ENCODE data around the gene METAP1.
A peak's percentile ranks its signal among the peaks of the same experiment; 100 is the strongest.
"Not testable (repeated sequence)": the region's sequence is repeated elsewhere in the genome, so short reads cannot be mapped to it uniquely, and the experiment has no call there.

METAP1 gene

GRCh38 chr4:99099311-99099710 is 103.8 kb downstream of the METAP1 start:
- Histone ChIP-seq H3K27ac (ENCODE audit: low read length) (no peak overlapping the region), H2AFZ (ENCODE audit: low read length) (no peak overlapping the region), H3K4me1 (ENCODE audit: low read length) (no peaks in the 10 kb centered on the region), H3K9ac (ENCODE audit: low read length) (no peak overlapping the region), H3K36me3 (replicated peaks; ENCODE audit: insufficient read depth, low read length) (no peaks in the 10 kb centered on the region), H3K9me2 (replicated peaks; ENCODE audit: insufficient read depth, low read length) (no peaks in the 10 kb centered on the region), H3K4me3 (ENCODE audit: low read length) (no peak overlapping the region), H3K27me3 (replicated peaks; ENCODE audit: insufficient read depth, low read length) (no peaks in the 10 kb centered on the region), H4K20me1 (ENCODE audit: insufficient read depth, low read length) (no peaks in the 10 kb centered on the region), H3K4me2 (ENCODE audit: low read depth, low read length) (no peak overlapping the region), H3F3A (ENCODE audit: insufficient read depth, low read length) (no peaks in the 10 kb centered on the region), H3K9me3 (replicated peaks; ENCODE audit: insufficient read depth, low read length) (no peaks in the 10 kb centered on the region), H3K79me2 (ENCODE audit: low read length) (no peaks in the 10 kb centered on the region)
- no peak for DNase-seq
- no peak for TF ChIP-seq CTCF (IDR thresholded peaks at IDR 0.05; ENCODE audit: low read length)
- no peak for TF ChIP-seq EZH2 (optimal IDR thresholded peaks at IDR 0.05; ENCODE audit: low read depth, low read length)
- no peak for TF ChIP-seq EZH2phosphoT487 (IDR thresholded peaks at IDR 0.05; ENCODE audit: low read length)

DNA sequence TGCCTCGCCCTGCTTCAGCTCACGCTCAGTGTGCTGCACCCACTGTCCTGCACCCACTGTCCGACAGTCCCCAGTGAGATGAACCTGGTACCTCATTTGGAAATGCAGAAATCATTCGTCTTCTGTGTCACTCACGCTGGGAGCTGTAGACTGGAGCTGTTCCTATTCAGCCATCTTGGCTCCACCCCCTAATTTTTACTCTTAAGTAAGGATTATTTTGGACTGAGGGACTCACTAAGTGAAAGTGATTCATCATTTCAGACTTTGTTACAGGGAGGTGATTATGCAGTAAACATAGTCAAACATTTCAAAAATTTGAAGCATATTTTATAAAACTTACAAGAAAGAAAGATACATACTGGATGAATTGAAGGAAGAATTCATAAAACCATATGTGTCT is 104.3 kb downstream of the METAP1 start:
- H3K27me3 ChIP-seq (replicated peaks; ENCODE audit: insufficient read depth, low read length); H3K4me1 ChIP-seq (ENCODE audit: low read length); H3K36me3 ChIP-seq (replicated peaks; ENCODE audit: insufficient read depth, low read length); H3K4me3 ChIP-seq (ENCODE audit: low read length); H3K27ac ChIP-seq (ENCODE audit: low read length); H3F3A ChIP-seq (ENCODE audit: insufficient read depth, low read length); H3K79me2 ChIP-seq (ENCODE audit: low read length); DNase-seq; H3K9ac ChIP-seq (ENCODE audit: low read length); H3K9me3 ChIP-seq (replicated peaks; ENCODE audit: insufficient read depth, low read length); H2AFZ ChIP-seq (ENCODE audit: low read length); H4K20me1 ChIP-seq (ENCODE audit: insufficient read depth, low read length); H3K4me2 ChIP-seq (ENCODE audit: low read depth, low read length); H3K9me2 ChIP-seq (replicated peaks; ENCODE audit: insufficient read depth, low read length): not testable (repeated sequence)

DNA sequence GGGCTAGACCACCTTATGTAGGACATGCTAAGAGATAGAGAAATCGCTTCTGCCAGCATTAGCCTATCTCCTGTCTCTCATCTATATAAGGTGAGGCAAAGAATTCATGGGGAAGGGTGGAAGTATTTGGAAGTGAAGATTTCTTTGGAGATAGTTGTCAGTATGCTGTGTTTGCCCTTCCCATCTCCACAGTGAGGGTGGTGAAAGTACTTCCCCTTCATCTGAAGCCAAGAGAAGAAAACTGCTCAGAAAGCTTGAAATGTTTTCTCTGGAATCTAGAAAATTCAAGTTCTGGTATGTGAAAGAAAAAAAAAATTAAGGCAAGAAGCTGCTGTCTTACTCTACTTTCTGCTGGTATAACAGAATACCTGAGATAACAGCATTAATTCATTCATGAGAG is 105.4 kb downstream of the METAP1 start:
- H3K36me3 ChIP-seq (replicated peaks; ENCODE audit: insufficient read depth, low read length), result no peaks in the 10 kb centered on the region
- TF ChIP-seq EZH2phosphoT487 (IDR thresholded peaks at IDR 0.05; ENCODE audit: low read length) (no peak), EZH2 (optimal IDR thresholded peaks at IDR 0.05; ENCODE audit: low read depth, low read length) (no peak)
- no peaks in the 10 kb centered on the region for H3K79me2 ChIP-seq (ENCODE audit: low read length)
- H4K20me1 ChIP-seq (ENCODE audit: insufficient read depth, low read length), result no peaks in the 10 kb centered on the region
- DNase-seq, result no peak
- H3K9me3 ChIP-seq (replicated peaks; ENCODE audit: insufficient read depth, low read length), result no peaks in the 10 kb centered on the region
- no peaks in the 10 kb centered on the region for H3F3A ChIP-seq (ENCODE audit: insufficient read depth, low read length)
- no peaks in the 10 kb centered on the region for H3K4me1 ChIP-seq (ENCODE audit: low read length)
- H3K4me3 ChIP-seq (ENCODE audit: low read length), result no peak overlapping the region
- H3K27ac ChIP-seq (ENCODE audit: low read length), result no peak overlapping the region
- no peak overlapping the region for H3K9ac ChIP-seq (ENCODE audit: low read length)
- no peaks in the 10 kb centered on the region for H3K9me2 ChIP-seq (replicated peaks; ENCODE audit: insufficient read depth, low read length)
- H2AFZ ChIP-seq (ENCODE audit: low read length), result no peak overlapping the region
- no peak overlapping the region for H3K4me2 ChIP-seq (ENCODE audit: low read depth, low read length)
- no peaks in the 10 kb centered on the region for H3K27me3 ChIP-seq (replicated peaks; ENCODE audit: insufficient read depth, low read length)

DNA sequence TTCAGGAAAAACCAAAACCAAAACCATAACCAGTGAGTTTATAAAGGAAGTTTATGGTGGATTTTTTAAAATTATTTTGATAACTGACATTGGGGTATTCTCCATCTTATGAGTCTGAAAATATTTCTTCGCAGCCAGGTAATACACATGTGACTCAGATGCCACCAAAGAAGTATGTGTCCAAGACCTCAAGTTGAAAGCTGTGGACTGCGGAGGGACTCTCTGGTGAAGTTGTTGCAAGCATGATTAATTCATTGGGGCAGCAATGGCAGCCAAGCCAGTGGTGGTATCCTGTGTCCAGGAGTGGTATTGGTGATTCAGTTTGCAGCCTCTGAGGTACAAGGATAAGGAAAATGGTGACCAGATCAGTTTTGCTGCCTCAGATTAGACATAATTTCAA is 107.1 kb downstream of the METAP1 start:
- no peak overlapping the region for H3K27ac ChIP-seq (ENCODE audit: low read length)
- H3K9me2 ChIP-seq (replicated peaks; ENCODE audit: insufficient read depth, low read length), result no peaks in the 10 kb centered on the region
- no peak overlapping the region for H3K4me2 ChIP-seq (ENCODE audit: low read depth, low read length)
- no peak for DNase-seq
- H3K4me1 ChIP-seq (ENCODE audit: low read length), result no peaks in the 10 kb centered on the region
- no peak overlapping the region for H3K9ac ChIP-seq (ENCODE audit: low read length)
- H3K4me3 ChIP-seq (ENCODE audit: low read length), result no peak overlapping the region
- 0 out of 2 replicates have a peak overlapping the region, but pooled peaks have one; percentile 7 for H2AFZ ChIP-seq (ENCODE audit: low read length)
- no peaks in the 10 kb centered on the region for H3K36me3 ChIP-seq (replicated peaks; ENCODE audit: insufficient read depth, low read length)
- no peaks in the 10 kb centered on the region for H3K9me3 ChIP-seq (replicated peaks; ENCODE audit: insufficient read depth, low read length)
- H4K20me1 ChIP-seq (ENCODE audit: insufficient read depth, low read length), result no peaks in the 10 kb centered on the region
- no peak for TF ChIP-seq EZH2phosphoT487 (IDR thresholded peaks at IDR 0.05; ENCODE audit: low read length)
- TF ChIP-seq EZH2 (optimal IDR thresholded peaks at IDR 0.05; ENCODE audit: low read depth, low read length), result no peak
- TF ChIP-seq CTCF (IDR thresholded peaks at IDR 0.05; ENCODE audit: low read length), result no peak
- no peaks in the 10 kb centered on the region for H3K27me3 ChIP-seq (replicated peaks; ENCODE audit: insufficient read depth, low read length)
- no peaks in the 10 kb centered on the region for H3K79me2 ChIP-seq (ENCODE audit: low read length)
- no peaks in the 10 kb centered on the region for H3F3A ChIP-seq (ENCODE audit: insufficient read depth, low read length)
